ENCODE results near the gene MYL5.
"Not testable (repeated sequence)": the region's sequence is repeated elsewhere in the genome, so short reads cannot be mapped to it uniquely, and the experiment has no call there.

Gene MYL5

DNA sequence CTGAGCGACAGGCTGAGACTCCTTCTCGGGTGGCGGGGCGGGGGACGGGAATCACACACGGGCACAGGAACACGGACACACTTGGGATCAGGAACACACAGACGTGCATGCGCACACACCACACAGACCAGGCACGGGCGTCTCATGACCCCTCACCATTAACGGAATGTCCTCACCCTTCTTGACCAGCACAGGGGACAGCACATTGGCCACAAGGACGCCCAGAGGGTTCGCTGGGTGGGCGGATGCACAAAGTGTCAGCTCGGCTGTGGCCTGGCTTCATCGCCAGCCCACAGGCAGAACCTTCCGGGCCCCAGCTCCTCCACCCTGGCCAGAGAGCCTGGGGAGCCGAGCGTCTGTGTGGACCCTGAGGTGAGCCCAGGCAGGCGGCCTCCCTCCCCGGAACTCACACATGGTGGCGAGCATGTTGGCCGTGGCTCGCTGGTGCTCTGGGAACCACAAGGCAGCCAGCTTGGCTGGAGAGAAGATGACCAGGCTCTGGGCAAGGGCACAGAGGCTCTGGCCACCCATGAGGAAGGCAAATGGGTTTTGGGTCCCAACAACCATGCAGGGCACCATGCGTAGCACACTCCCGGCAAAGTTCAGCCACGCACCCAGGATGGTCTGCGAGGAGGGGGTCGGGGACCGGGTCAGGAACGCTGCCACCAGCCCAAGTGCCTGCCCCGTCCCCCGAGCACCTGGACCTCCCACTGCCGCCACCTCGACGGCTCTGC lies 11.5 kb downstream of the MYL5 start:
- in situ Hi-C loops (cut with MboI; ENCODE audit: low sequenced_read_pairs): no loop called here
- Histone ChIP-seq H3K27me3 (ENCODE audit: low read depth) (no peaks in the 10 kb centered on the region), H3K4me3 (no peak overlapping the region), H3K36me3 (replicated peaks) (no peaks in the 10 kb centered on the region), H3K4me1 (peaks cover 12% of the 10 kb centered on the region; the same call in 1 of the 2 replicates), H3K9me3 (no peaks in the 10 kb centered on the region)
- peak in 1 of 2 experiments; percentile 9 for DNase-seq (ENCODE audit: low spot score in 2 of 2)

DNA sequence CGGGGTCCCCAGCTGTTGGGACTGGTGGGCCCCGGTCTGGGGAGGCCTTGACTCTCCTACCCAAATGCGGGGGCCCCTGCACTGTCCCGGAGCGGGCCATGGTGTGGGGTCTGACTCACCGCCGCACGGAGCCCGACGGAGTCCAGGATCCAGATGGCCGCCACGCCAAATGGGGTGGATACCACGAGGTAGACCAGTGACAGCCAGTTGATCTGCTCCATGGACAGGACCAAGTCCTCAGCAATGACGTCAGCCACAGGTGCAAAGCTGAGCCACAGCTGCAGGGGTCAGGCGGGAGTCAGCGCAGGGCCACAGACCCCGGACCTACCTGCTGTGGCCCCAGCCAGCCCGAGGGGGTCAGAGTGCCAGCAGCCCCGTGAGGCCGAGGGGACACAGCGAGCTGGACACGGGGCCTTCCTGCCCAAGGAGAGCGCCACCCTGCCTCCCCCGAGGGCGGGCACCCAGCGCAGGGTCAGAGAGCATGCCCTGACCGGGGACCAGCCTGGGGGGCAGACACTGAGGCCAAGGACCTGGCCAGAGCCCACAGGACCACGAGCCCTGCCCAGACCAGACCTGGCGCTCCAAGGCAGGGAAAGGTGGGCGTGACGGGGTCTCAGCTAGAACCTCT lies 12.2 kb downstream of the MYL5 start:
- Histone ChIP-seq H3K4me1 (peaks cover 8% of the 10 kb centered on the region; the same call in 1 of the 2 replicates), H3K4me3 (no peak overlapping the region), H3K9me3 (no peaks in the 10 kb centered on the region), H3K36me3 (replicated peaks) (no peaks in the 10 kb centered on the region), H3K27me3 (ENCODE audit: low read depth) (no peaks in the 10 kb centered on the region)
- peak in 1 of 2 experiments; percentile 8 for DNase-seq (ENCODE audit: low spot score in 2 of 2)
- in situ Hi-C loops (cut with MboI; ENCODE audit: low sequenced_read_pairs): no loop called here

DNA sequence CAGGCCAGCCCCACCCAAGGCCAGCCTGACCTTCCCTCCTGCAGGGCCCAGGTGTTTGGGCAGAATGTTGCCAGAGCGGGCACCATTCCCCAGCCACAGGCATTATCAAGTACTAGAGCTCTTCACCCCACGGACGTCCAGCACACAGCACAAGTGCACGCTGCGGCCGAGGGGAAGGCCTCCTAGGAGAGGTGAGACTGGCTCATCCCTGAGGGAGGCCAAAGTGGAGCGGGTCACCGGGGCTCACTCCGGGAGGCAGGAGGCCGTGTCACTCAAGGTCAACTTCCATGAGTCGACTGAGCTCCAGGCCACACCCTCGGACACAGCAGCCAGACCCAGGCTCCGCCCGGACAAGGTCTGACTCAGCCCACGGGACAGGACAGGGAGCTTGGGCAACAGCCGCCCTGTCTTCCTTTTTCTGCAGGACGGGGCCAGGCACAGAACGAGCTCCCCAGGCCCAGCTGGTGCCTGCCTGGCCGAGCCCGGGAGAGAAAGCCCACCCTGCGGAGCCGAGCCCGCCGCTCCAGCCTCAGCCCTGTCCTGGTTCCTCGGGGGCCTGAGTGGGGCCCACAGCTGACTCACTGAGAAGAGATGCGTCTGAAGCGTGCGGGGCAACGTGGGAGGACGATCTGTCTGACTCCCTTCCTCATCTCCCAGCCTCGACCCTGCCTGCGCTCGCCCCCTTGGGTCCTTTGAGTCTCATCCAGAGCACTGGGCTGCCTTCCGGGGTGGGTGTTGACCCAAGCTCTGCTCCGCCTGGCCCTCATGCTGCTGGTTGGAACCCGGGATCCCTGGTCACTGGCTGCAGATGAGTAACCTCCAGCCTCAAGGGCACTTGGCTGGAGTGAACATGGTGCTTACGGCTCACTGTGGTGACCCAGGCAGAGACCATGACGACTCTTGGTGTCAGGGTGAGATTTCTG lies 13.0 kb downstream of the MYL5 start:
- H3K36me3 ChIP-seq (replicated peaks): no peaks in the 10 kb centered on the region
- no peaks in the 10 kb centered on the region; the same call in 1 of the 2 replicates for H3K9me3 ChIP-seq
- H3K27me3 ChIP-seq (ENCODE audit: low read depth): no peaks in the 10 kb centered on the region
- DNase-seq (ENCODE audit: low spot score in 2 of 2): peak in 1 of 2 experiments; percentile 68
- in situ Hi-C loops (cut with MboI; ENCODE audit: low sequenced_read_pairs): no loop called here
- H3K4me1 ChIP-seq: peaks cover 13% of the 10 kb centered on the region
- H3K4me3 ChIP-seq: no peak overlapping the region

DNA sequence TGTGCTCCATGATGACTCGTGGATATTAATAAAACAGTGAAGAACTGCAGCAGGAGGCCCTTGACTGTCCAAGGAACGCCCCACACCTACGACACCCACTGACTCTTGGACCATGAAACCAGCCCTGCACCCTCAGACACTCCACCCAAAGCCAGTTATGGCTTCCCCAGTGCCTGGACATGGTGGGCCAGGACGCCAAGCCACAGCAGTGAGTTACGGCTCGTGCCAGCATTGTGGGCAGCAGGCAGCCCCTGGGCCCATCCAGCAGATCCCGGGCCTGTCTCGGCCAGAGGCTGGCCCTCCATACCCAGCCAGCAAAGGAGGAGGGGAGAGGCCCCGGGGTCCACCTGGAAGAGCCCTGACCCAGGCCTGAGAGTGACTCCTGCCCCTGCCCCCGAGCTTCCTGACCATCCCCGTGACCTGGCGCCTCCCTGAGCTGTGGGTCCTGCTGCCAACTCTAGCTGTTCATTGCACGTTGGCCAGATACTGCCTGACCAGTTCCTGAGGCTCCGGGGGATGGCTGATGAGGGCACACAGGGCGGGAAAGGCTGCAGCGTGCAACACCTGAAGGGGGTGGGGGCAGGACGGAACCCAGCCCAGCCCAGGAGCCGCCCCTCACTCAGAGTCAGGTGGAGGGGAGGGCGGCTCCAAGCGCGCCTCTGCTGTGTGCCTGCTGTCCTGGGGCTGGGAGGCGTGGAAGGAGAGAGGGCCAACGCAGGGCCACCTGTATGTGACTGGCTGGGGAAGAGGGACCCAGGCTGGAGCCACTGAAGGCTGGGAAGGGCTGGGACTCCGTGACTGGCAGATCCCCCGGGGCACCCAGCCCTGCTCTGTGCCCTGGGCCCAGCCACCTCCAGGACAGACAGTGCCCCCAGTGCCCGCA lies 13.9 kb downstream of the MYL5 start:
- DNase-seq (ENCODE audit: low spot score in 2 of 2): no peak
- Histone ChIP-seq H3K36me3 (replicated peaks) (no peaks in the 10 kb centered on the region), H3K9me3 (no peaks in the 10 kb centered on the region; the same call in 1 of the 2 replicates), H3K4me3 (no peak overlapping the region), H3K27me3 (ENCODE audit: low read depth) (no peaks in the 10 kb centered on the region), H3K4me1 (peaks cover 22% of the 10 kb centered on the region)
- in situ Hi-C loops (cut with MboI; ENCODE audit: low sequenced_read_pairs): no loop called here

DNA sequence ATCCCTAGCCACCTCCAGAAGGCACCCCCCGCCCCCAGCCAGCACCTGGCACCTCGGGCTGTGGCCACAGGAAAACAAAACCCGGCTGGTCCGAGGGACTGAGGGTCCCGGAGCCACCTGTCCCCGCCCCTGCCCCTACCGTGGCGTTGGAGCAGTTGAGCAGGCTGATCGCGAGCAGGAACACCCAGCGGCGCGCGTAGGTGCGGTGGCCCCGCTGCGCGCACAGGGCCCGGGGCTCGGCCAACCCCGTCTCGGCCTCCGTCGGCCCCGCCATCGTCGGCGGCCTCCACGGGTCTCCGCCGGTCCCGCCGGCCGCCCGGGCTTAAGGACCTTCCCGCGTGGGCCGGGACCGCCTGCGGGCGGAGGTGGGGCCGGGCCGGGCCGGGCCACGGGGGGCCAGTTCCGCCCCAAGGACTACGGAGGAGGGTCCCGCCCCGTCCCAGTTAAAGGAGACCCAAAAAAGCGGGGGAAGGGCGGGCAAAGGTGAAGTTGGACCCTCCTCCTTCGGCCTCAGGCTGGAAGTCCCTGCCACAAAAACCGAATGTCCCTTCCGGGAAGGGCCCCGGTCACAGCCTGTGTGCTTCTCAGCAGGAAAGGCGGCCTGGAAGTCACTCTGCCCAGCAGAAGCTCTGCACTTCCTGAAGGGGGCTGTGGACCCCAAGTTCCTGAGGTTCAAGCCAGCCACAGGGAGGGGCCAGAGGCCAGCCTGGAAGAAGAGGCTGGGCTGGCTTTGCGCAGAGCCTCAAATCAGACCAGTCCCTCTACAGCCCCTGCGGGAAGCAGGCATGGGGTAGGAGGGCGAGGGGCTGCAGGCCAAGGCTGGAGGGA lies 14.7 kb downstream of the MYL5 start, which contains the start of gene SLC49A3:
TSS of gene SLC49A3 (minus strand) at position 298 of the 828 bp plus-strand sequence. CDS start at position 274, 24 bp downstream.
- Histone ChIP-seq H3K36me3 (replicated peaks) (no peaks in the 10 kb centered on the region), H3K27me3 (ENCODE audit: low read depth) (no peaks in the 10 kb centered on the region), H3K4me1 (peaks cover 21% of the 10 kb centered on the region), H3K4me3 (no peak within 1 kb of the TSS), H3K9me3 (no peaks in the 10 kb centered on the region; the same call in 1 of the 2 replicates)
- in situ Hi-C loops (cut with MboI; ENCODE audit: low sequenced_read_pairs): no loop called here
- DNase-seq (ENCODE audit: low spot score in 2 of 2): no peak

DNA sequence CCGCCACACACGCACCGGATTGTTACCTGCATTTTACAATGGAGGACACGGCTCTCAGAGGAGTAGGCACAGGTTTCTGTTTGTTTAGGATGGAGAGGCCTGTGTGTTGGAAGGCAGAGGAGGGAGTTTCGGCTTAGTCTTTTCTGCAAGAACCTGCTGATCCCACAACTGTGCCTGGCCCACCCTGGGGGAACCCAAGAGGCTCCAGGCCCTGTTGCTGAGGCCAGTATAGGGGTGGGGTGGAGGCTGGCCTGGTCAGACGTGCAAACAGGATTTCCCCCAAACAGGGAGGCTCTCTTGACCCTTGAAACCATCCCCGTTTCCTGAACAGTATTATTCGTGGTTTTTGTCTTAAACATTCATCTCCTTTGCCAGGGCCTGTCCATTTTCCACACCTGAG lies 15.4 kb downstream of the MYL5 start:
- Histone ChIP-seq H3K27me3 (ENCODE audit: low read depth) (no peaks in the 10 kb centered on the region), H3K4me1 (peaks cover 19% of the 10 kb centered on the region), H3K9me3 (peaks cover 3% of the 10 kb centered on the region; the same call in 1 of the 2 replicates), H3K4me3 (no peak overlapping the region), H3K36me3 (replicated peaks) (no peaks in the 10 kb centered on the region)
- in situ Hi-C loops (cut with MboI; ENCODE audit: low sequenced_read_pairs): no loop called here
- no peak for DNase-seq (ENCODE audit: low spot score in 2 of 2)

DNA sequence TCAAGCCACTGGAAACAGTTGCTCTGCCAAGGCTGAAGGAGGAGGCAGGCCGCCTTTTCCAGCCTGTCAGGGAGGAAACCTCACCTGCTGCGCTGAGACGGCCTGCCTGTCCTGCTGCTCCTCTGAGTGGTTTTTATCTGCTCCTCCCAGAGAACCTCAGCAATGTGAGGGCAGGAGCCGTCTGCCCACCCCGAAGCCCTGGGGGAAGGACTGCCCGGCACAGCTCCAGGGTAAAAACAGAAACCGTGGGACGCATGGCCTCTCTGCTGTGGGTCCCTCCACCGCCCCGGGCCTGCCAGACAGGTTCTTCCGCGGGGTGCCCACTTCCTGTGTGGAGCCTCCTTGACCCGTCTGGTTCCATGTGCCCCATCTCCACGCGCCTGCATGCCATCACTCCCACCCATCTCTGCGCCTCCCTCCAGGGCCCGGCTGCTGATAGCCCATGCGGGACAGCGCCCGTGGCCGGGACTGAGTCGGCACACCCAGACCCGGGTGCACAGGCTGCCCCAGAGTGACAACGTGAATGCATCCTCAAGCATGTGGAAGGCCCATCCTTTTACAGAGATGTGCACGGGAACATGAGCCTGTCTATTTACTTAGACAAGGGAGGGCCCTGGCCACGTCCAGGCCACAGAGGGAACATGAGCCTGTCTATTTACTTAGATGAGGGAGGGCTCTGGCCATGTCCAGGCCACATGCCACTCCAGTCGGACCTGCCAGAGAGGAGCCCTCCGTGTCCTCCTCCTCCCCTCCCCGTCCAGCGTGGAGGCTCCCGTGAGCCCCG lies 18.6 kb downstream of the MYL5 start:
- in situ Hi-C loops (cut with MboI; ENCODE audit: low sequenced_read_pairs): no loop called here
- Histone ChIP-seq H3K4me3 (no peak overlapping the region), H3K27me3 (ENCODE audit: low read depth) (no peaks in the 10 kb centered on the region), H3K9me3 (peaks cover 3% of the 10 kb centered on the region; the same call in 1 of the 2 replicates), H3K36me3 (replicated peaks) (no peaks in the 10 kb centered on the region), H3K4me1 (peaks cover 19% of the 10 kb centered on the region)
- DNase-seq (ENCODE audit: low spot score in 2 of 2): peak in 1 of 2 experiments; percentile 76

DNA sequence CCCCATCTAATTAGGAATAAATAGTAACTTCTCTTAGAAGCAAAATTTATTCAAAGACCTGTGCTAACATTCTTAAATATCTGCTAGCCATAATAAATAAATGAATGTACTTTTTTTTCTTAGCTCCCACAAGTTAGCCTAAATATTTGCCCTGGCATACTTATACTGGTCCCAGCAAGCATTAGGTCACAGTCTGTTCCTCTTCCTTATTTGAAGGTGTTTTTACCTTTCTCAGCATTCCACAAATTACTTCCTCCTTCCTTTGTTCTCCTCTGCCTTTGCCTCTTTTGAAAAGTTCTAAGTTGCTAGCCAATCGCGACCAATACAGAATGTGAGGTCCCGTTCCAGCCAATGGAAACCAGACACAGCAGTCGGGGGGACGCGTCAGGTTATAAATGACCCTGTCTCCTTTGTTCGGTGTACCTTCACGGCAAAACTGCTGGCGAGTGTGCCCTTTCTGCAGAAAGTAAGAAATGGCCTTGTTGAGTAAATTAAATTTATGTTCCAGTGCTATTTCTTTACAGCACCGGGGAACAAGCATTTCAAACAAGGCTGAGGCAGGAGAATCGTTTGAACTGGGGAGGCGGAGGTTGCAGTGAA lies 20.1 kb downstream of the MYL5 start:
- H3K27me3 ChIP-seq (ENCODE audit: low read depth); H3K36me3 ChIP-seq (replicated peaks); DNase-seq (ENCODE audit: low spot score in 2 of 2); H3K9me3 ChIP-seq; H3K4me3 ChIP-seq; in situ Hi-C loops (cut with MboI; ENCODE audit: low sequenced_read_pairs): not testable (repeated sequence)
- H3K4me1 ChIP-seq: peaks cover 19% of the 10 kb centered on the region

DNA sequence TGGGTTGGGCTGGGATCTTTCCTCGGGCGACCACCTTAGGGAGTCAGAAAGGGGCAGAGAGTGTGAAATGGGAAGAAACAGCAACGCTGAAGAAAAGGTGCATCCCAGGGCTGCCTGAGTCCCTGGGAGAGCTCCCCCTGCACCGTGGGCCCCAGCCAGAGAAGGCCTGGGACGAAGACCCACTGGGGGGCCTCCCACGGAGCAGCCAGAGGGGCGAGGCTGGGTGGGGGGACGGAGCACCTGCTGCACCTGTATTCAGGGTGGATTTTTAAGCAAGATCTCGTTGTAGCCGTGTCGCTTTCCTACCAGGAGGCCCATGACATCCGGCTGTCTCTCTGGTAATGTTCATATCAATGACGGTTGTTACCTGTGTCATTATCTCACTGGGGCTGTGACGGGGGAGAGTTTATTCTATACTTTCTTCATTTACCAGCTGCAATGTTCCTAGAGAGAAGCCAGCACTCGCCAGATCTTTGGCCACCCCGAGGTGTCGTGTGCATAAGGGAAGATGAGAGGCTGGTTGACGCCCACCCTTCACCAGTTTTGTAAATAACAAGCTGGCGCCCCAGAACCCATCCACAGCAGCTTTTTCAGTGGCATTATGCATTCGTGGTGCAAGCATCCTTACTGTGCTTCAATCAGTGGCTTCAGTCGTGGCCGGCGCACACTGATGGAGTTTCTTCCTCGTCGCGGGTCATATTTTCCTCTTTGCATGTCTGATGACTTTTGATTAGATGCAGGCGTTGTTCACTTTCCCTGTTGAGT lies 25.7 kb downstream of the MYL5 start:
- no peaks in the 10 kb centered on the region for H3K4me1 ChIP-seq
- DNase-seq (ENCODE audit: low spot score in 2 of 2): no peak
- in situ Hi-C loops (cut with MboI; ENCODE audit: low sequenced_read_pairs): no loop called here

DNA sequence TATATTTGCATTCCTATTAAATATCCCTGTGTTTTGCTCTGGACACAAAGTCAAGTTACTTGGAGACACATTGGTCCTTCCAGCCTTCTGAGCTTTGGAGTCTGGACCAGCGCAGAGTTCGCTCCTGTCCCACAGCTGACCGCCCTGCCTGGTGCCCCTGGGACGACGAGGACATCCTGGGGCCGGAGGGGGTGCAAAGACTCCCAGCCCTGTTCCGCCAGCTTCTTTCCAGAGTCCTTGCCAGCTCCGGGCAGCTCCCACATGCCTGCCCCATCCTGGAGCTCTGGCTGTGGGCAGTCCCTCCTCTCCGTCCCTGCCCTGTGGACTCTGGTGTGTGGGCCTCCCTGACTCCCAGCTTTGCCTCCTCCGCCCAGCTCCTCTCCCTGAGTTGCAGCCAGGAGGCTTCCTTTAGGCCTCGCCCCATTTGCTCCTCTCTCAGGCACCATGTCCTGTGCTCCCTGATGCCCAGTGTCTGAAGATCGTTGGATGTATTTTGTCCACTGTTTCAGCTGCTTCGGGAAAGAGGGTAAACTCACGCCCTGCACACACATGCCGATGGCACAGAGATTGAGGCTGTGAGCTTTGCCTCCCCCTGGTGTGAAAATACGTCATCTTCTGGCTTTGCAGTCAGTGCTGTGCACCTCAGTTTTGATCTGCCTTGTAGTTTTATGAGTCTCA lies 26.4 kb downstream of the MYL5 start:
- Histone ChIP-seq H3K4me1 (peaks cover 2% of the 10 kb centered on the region; the same call in 1 of the 2 replicates), H3K36me3 (replicated peaks) (peaks cover under 1% of the 10 kb centered on the region), H3K27me3 (ENCODE audit: low read depth) (no peaks in the 10 kb centered on the region), H3K9me3 (no peaks in the 10 kb centered on the region), H3K4me3 (no peak overlapping the region)
- in situ Hi-C loops (cut with MboI; ENCODE audit: low sequenced_read_pairs): no loop called here
- no peak for DNase-seq (ENCODE audit: low spot score in 2 of 2)

More for the DNA sequence above, 25.7 kb downstream of the MYL5 start:
- no peak overlapping the region for H3K4me3 ChIP-seq
- no peaks in the 10 kb centered on the region for H3K36me3 ChIP-seq (replicated peaks)
- no peaks in the 10 kb centered on the region for H3K9me3 ChIP-seq
- no peaks in the 10 kb centered on the region for H3K27me3 ChIP-seq (ENCODE audit: low read depth)

Data from HAP-1 (cell line).